ENCODE data around the gene CNOT3.

DNA sequence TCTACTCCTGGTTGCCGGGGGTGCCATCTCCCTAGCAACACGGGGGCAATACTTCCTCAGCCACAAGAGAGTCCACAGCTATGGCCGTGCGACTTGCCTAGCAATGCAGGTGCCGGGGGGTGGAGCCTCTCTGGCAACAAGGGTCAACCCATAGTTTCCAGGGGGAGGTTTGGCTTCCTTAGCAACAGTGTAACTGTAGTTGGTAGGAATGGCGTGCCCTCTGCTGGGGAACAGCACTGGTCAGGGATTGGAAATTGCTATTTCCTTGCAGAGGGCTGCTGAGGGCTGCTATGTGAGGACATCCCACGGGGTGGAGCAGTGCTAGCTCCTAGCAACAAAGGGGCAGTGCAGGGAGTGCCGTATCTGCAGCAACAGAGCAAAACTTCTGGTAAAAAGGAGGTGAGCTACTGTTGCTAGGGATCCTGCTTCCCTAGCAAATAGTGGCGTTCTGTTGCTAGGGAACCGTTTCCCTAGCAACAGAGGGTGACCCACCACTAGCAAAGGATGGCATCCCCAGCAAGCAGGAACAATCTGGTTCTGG is 42.4 kb downstream of the CNOT3 start:
- TF ChIP-seq YY1 (IDR thresholded peaks at IDR 0.05; ENCODE audit: insufficient read depth, insufficient read length) (no peak), ZNF274 (IDR thresholded peaks at IDR 0.05; ENCODE audit: low read depth, low read length) (no peak)

Measured in NT2/D1 (cell line).